GM23248 (cell line): ENCODE data around the gene GALNT14. TPM values are rescaled to one million over a fixed set of nuclear protein-coding genes. Genes with fewer than 3 reads are reported as not detected.

Source experiments
- DNase-seq: peaks from one replicate; pipeline ENCODE4 v3.0.0-alpha.2; 2015
- H2AFZ ChIP-seq: fragments of 200-600 bp; sonication (generic); 2 replicates; pipeline ENCODE4 v1.6.1; 2016; ENCODE audit warnings: antibody characterized with exemption
- H3F3A ChIP-seq: fragments of 200-600 bp; sonication (generic); 2 replicates; pipeline ENCODE4 v1.6.1; 2016; ENCODE audit warnings: mild to moderate bottlenecking, antibody characterized with exemption, mixed run types; ENCODE audit not compliant: insufficient read depth
- H3K27ac ChIP-seq: fragments of 200-600 bp; sonication (generic); 2 replicates; pipeline ENCODE4 v1.5.1; 2016; ENCODE audit warnings: mild to moderate bottlenecking
- H3K27me3 ChIP-seq: fragments of 200-600 bp; sonication (generic); replicated peaks from 2 replicates; pipeline ENCODE4 v1.6.1; 2016; ENCODE audit warnings: mild to moderate bottlenecking; ENCODE audit not compliant: insufficient read depth
- H3K36me3 ChIP-seq: fragments of 200-600 bp; sonication (generic); 2 replicates; pipeline ENCODE4 v1.6.1; 2016; ENCODE audit warnings: low read depth, mild to moderate bottlenecking
- H3K4me1 ChIP-seq: fragments of 200-600 bp; sonication (generic); 2 replicates; pipeline ENCODE4 v1.6.1; 2016; ENCODE audit warnings: mild to moderate bottlenecking; ENCODE audit not compliant: insufficient read depth
- H3K4me2 ChIP-seq: fragments of 200-600 bp; sonication (generic); one replicate; pipeline ENCODE4 v1.6.1; 2016; ENCODE audit warnings: mild to moderate bottlenecking; ENCODE audit not compliant: unreplicated experiment
- H3K4me3 ChIP-seq: fragments of 200-600 bp; sonication (generic); 2 replicates; pipeline ENCODE4 v1.5.1; 2016; ENCODE audit warnings: mild to moderate bottlenecking
- H3K79me2 ChIP-seq: fragments of 200-600 bp; sonication (generic); 2 replicates; pipeline ENCODE4 v1.6.1; 2016; ENCODE audit warnings: mild to moderate bottlenecking; ENCODE audit not compliant: insufficient read depth
- H3K9ac ChIP-seq: fragments of 200-600 bp; sonication (generic); 2 replicates; pipeline ENCODE4 v1.6.1; 2016; ENCODE audit warnings: mild to moderate bottlenecking
- H3K9me2 ChIP-seq: fragments of 200-600 bp; sonication (generic); 2 replicates; pipeline ENCODE4 v1.6.1; 2016; ENCODE audit warnings: mixed run types, mild to moderate bottlenecking, moderate library complexity; ENCODE audit not compliant: insufficient read depth
- H3K9me3 ChIP-seq: fragments of 200-600 bp; sonication (generic); one replicate; pipeline ENCODE4 v1.6.1; 2017; ENCODE audit warnings: low read depth
- H4K20me1 ChIP-seq: fragments of 200-600 bp; sonication (generic); 2 replicates; pipeline ENCODE4 v1.6.0; 2016; ENCODE audit not compliant: insufficient read depth
- EZH2 ChIP-seq: fragments of 200-600 bp; sonication (generic); IDR thresholded peaks from 2 replicates; pipeline ENCODE4 v1.6.1; 2018; ENCODE audit warnings: antibody characterized with exemption, mild to moderate bottlenecking; ENCODE audit not compliant: insufficient read depth, poor library complexity, severe bottlenecking
- EZH2phosphoT487 ChIP-seq: fragments of 200-600 bp; sonication (generic); IDR thresholded peaks from 2 replicates; pipeline ENCODE4 v1.6.1; 2018; ENCODE audit warnings: antibody characterized with exemption, moderate library complexity, mild to moderate bottlenecking, low read depth; ENCODE audit not compliant: insufficient read depth
- WGBS, 2 experiments: methylation state at CpG; one replicate each; pipeline ENCODE4 v1.1.6; 2015 to 2017; ENCODE audit warnings: low lambda C conversion rate in 2 of 2, low coverage in 1 of 2; ENCODE audit errors: missing lambda C conversion rate in 2 of 2; 5-methylcytosine and 5-hydroxymethylcytosine counted together
- in situ Hi-C: fragments of 300-500 bp; cut with MboI; formaldehyde crosslinking; loops from 2 replicates; pipeline ENCODE4 v1.15.0; 2020
- polyA plus RNA-seq: library from polyadenylated mRNA; unstranded; fragments of >200 nt; fragmentation: Nextera tagmentation; extraction: Ambion mirVana; gene quantifications from 2 replicates; pipeline ENCODE4 v1.2.1, GENCODE V29; 2016
- total RNA-seq: library from RNA; depleted of rRNA; stranded (reverse); fragments of >200 nt; shearing (Covaris generic); gene quantifications from 2 replicates; pipeline ENCODE4 v1.2.3, GENCODE V29; 2014

Gene GALNT14
- total and polyA plus RNA-seq, 2 experiments from 2014 or later = 3.2 to 3.5 TPM

DNA sequence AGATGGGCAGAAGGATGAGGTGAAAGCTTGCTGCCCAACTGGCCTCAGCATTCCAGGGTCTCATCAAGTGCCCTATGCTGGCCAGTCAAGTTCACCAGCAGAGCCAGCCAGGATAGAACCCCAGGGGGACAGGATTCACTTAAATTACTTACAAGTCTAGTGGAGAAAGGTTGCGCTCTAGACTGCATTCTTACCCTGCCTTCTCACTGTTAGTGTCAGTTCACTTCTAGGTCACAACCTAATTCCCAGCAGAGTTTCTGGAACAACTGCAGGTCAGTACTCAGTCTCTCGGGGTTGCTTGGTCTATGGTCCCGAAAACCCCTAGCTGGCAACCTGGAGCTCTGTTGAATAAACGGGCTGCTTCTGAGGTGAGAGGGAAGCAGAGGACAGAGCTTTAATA lies 32.9 kb upstream of the GALNT14 start:
- Histone ChIP-seq H3K27me3 (no peaks in the 10 kb centered on the region; the same call in 1 of the 2 replicates), H3K9me2 (no peaks in the 10 kb centered on the region), H4K20me1 (no peaks in the 10 kb centered on the region), H3K9me3 (no peaks in the 10 kb centered on the region), H3K9ac (no peak overlapping the region), H3K4me2 (no peak overlapping the region), H3K79me2 (no peaks in the 10 kb centered on the region), H3K4me3 (no peak overlapping the region), H3F3A (no peaks in the 10 kb centered on the region), H3K27ac (no peak overlapping the region), H3K4me1 (no peaks in the 10 kb centered on the region), H2AFZ (no peak overlapping the region), H3K36me3 (no peaks in the 10 kb centered on the region)
- 78 to 81% methylated on average over 4 of the region's 4 CpGs for WGBS, 2 experiments
- in situ Hi-C loops = no loop called here
- no peak for TF ChIP-seq EZH2phosphoT487
- DNase-seq = no peak

DNA sequence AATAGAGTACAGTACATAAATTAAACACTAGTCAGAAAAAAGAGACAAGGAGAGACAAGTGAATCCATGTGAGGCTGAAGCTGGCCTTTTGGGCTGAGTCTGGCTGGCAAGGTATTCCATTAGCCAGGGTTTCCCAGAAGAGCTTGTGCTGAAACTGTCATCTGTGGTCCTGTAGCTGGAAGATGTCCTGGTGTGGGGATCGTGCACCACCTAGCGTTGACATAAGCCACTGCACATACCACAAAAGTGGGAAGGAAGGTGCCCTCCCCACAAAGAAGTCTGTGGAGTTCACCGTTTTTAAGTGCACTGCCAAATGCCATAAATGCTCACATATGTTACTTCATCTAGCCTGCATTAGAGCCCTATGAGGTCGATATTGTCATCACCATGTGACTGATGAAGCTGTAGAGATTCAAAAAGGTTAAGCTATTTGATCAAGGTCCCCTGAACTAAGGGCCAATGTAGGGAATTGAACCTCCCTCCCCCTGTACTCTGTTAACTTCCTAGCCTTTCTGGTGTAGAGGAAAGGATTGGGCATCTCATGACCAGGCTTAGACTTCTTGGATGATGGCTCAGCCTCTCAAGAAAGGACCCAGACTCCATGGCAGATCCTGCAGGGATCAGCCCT lies 31.9 kb upstream of the GALNT14 start:
- in situ Hi-C loops = no loop called here
- no peak for TF ChIP-seq EZH2phosphoT487
- TF ChIP-seq EZH2 = no peak
- 0 to 4% methylated on average over 4 of the region's 4 CpGs for WGBS, 2 experiments

DNA sequence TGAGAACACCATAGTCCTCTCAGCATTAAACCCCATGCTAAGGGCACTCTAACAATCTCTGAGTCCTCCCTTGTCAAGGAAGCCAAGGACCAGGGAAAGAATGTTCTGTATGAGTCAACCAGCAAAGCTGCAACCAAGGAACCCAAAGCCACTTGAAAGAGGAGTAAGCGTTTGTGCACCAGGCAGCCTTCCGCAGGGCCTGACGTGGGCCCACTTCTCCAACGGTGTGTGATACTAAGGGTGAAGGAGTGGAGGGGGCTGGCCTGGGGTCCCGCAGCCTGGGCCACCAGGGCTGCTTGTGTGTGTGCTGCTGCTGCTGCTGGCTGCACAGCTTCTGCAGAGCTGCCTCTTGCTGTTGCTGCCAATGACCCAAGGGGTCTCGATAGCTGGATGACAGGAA lies 30.1 kb upstream of the GALNT14 start:
- in situ Hi-C loops = loop anchor here (10.0 kb wide), 1 partner anchor 443 kb away; no protein-coding TSS in a partner anchor
- DNase-seq = peak; percentile 40

More for the DNA sequence above, 31.9 kb upstream of the GALNT14 start:
- peak; percentile 74 for DNase-seq
- no peaks in the 10 kb centered on the region for H3K36me3 ChIP-seq
- H3K4me3 ChIP-seq = no peak overlapping the region
- H3K27ac ChIP-seq = no peak overlapping the region
- H3K4me2 ChIP-seq = no peak overlapping the region
- no peaks in the 10 kb centered on the region for H3K4me1 ChIP-seq
- H3F3A ChIP-seq = no peaks in the 10 kb centered on the region
- no peaks in the 10 kb centered on the region for H3K9me3 ChIP-seq
- no peak overlapping the region for H3K9ac ChIP-seq
- H3K9me2 ChIP-seq = no peaks in the 10 kb centered on the region
- no peak overlapping the region for H2AFZ ChIP-seq
- no peaks in the 10 kb centered on the region for H4K20me1 ChIP-seq
- no peaks in the 10 kb centered on the region for H3K79me2 ChIP-seq
- H3K27me3 ChIP-seq = 0 out of 2 replicates have a peak, but pooled peaks cover 5% of the 10 kb centered on the region

DNA sequence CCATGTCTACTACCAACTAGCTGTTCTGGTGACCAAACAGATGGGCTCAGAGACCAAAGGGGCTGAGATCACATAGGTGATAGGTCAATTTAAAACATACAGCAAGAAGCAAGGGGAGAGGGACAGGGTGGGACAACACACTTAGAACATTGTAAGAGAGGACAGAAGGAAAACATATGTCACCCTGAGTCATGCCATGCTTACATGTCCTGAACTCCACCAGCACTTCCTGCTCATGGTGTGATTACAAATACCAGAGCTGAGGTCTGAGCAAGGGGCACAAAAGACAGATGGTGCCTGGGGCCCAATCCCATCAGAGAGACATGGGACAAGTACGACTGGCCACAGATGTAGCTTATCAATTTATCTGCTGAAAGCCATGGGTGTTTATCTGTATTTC lies 28.7 kb upstream of the GALNT14 start:
- Histone ChIP-seq H3F3A (no peaks in the 10 kb centered on the region), H3K36me3 (no peaks in the 10 kb centered on the region), H3K9ac (no peak overlapping the region), H3K4me2 (no peak overlapping the region), H3K9me2 (no peaks in the 10 kb centered on the region), H3K4me3 (no peak overlapping the region), H3K27ac (no peak overlapping the region), H2AFZ (no peak overlapping the region), H4K20me1 (no peaks in the 10 kb centered on the region), H3K27me3 (peaks cover 10% of the 10 kb centered on the region; the same call in 1 of the 2 replicates), H3K4me1 (no peaks in the 10 kb centered on the region), H3K79me2 (no peaks in the 10 kb centered on the region), H3K9me3 (no peaks in the 10 kb centered on the region)
- DNase-seq = no peak
- in situ Hi-C loops = loop anchor here (10.0 kb wide), 1 partner anchor 442 kb away; no protein-coding TSS in a partner anchor
- TF ChIP-seq EZH2 (no peak), EZH2phosphoT487 (no peak)
- 77 to 94% methylated on average over 1 of the region's 1 CpG for WGBS, 2 experiments

More for the DNA sequence above, 30.1 kb upstream of the GALNT14 start:
- H3K9me3 ChIP-seq = no peaks in the 10 kb centered on the region
- peaks cover 10% of the 10 kb centered on the region; the same call in 1 of the 2 replicates for H3K27me3 ChIP-seq
- no peaks in the 10 kb centered on the region for H4K20me1 ChIP-seq
- H3F3A ChIP-seq = no peaks in the 10 kb centered on the region
- no peak overlapping the region for H2AFZ ChIP-seq
- H3K4me3 ChIP-seq = no peak overlapping the region
- no peak overlapping the region for H3K4me2 ChIP-seq
- H3K9me2 ChIP-seq = no peaks in the 10 kb centered on the region
- no peak overlapping the region for H3K27ac ChIP-seq
- H3K36me3 ChIP-seq = no peaks in the 10 kb centered on the region
- H3K79me2 ChIP-seq = no peaks in the 10 kb centered on the region
- no peaks in the 10 kb centered on the region for H3K4me1 ChIP-seq
- no peak overlapping the region for H3K9ac ChIP-seq
- WGBS, 2 experiments = 76 to 84% methylated on average over 6 of the region's 6 CpGs
- TF ChIP-seq EZH2phosphoT487 (no peak), EZH2 (no peak)
